ENCODE data around the gene NR1D2.

DNA sequence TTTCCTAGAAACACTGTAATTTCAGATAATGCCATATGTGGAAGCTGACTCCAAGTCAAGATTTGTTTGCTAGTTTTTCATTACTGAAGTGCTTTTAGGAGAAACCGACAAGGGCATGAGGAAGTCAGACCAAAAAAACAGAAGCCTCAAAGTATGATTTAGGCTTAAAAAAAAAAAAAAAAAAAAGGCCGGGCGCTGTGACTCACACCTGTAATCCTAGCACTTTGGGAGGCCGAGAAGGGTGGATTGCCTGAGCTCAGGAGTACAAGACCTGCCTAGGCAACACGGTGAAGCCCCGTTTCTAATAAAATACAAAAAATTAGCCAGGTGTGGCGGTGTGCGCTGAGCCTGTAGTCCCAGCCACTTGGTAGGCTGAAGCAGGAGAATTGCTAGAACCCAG, 16.6 kb upstream of the NR1D2 start:
- TF ChIP-seq CTCF (IDR thresholded peaks at IDR 0.05; ENCODE audit: poor library complexity, severe bottlenecking) (no peak), EP300 (conservative IDR thresholded peaks at IDR 0.05; ENCODE audit: poor library complexity, severe bottlenecking) (no peak)
- TF ChIP-seq, protein P1, sequence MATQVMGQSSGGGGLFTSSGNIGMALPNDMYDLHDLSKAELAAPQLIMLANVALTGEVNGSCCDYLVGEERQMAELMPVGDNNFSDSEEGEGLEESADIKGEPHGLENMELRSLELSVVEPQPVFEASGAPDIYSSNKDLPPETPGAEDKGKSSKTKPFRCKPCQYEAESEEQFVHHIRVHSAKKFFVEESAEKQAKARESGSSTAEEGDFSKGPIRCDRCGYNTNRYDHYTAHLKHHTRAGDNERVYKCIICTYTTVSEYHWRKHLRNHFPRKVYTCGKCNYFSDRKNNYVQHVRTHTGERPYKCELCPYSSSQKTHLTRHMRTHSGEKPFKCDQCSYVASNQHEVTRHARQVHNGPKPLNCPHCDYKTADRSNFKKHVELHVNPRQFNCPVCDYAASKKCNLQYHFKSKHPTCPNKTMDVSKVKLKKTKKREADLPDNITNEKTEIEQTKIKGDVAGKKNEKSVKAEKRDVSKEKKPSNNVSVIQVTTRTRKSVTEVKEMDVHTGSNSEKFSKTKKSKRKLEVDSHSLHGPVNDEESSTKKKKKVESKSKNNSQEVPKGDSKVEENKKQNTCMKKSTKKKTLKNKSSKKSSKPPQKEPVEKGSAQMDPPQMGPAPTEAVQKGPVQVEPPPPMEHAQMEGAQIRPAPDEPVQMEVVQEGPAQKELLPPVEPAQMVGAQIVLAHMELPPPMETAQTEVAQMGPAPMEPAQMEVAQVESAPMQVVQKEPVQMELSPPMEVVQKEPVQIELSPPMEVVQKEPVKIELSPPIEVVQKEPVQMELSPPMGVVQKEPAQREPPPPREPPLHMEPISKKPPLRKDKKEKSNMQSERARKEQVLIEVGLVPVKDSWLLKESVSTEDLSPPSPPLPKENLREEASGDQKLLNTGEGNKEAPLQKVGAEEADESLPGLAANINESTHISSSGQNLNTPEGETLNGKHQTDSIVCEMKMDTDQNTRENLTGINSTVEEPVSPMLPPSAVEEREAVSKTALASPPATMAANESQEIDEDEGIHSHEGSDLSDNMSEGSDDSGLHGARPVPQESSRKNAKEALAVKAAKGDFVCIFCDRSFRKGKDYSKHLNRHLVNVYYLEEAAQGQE (IDR thresholded peaks at IDR 0.05; ENCODE audit: borderline replicate concordance): no peak

Measured in neural cell (in vitro differentiated cells).